ENCODE results near the gene S100A14. TPM values are rescaled to one million over a fixed set of nuclear protein-coding genes. Genes with fewer than 3 reads are reported as not detected.
A peak's percentile ranks its signal among the peaks of the same experiment; 100 is the strongest.

S100A14 gene
- polyA plus RNA-seq, 1 experiment: not detected

- DNase-seq (ENCODE audit: low read depth): no peak
- POLR2A ChIA-PET: interaction anchor here (0.5 to 3.5 kb wide), 4 partner anchors 9 to 61 kb away, joined by 3 to 20 read pairs (median 8); partner anchors contain the start of genes CHTOP and S100A13
- TF ChIP-seq CTCF (IDR thresholded peaks at IDR 0.05; ENCODE audit: insufficient read depth, low read depth, low read length): no peak
- Histone ChIP-seq H3K4me3 (ENCODE audit: low read depth, low read length) (peak within 1 kb of the TSS; percentile 72), H3K27me3 (ENCODE audit: control insufficient read depth, insufficient read depth, low read length) (no peaks in the 10 kb centered on the region), H3K36me3 (ENCODE audit: control insufficient read depth, insufficient read depth, low read length) (peaks cover 3% of the 10 kb centered on the region)
- CTCF ChIA-PET: interaction anchor here (0.9 to 11.6 kb wide), 7 partner anchors 9 to 147 kb away, joined by 3 to 194 read pairs (median 6); partner anchors contain the start of genes S100A1 and S100A13
These were observed 3.3 kb downstream of the S100A14 start, which contains the start of gene S100A16 for GRCh38 chr1:153612755-153613331. S100A16 (minus strand) TSS chr1:153613137; CDS start chr1:153608151, 4,986 bp downstream.

GRCh38 chr1:153612111-153612754 lies 3.9 kb downstream of the S100A14 start:
- ChIA-PET CTCF (interaction anchor here (0.9 to 11.6 kb wide), 8 partner anchors 8 to 146 kb away, joined by 3 to 194 read pairs (median 6); partner anchors contain the start of genes S100A1 and S100A13), POLR2A (interaction anchor here (0.5 to 3.5 kb wide), 4 partner anchors 9 to 61 kb away, joined by 3 to 20 read pairs (median 8); partner anchors contain the start of genes CHTOP and S100A13)
- H3K27me3 ChIP-seq (ENCODE audit: control insufficient read depth, insufficient read depth, low read length): no peaks in the 10 kb centered on the region
- DNase-seq (ENCODE audit: low read depth): no peak
- H3K4me3 ChIP-seq (ENCODE audit: low read depth, low read length): peak overlapping the region; percentile 72
- H3K36me3 ChIP-seq (ENCODE audit: control insufficient read depth, insufficient read depth, low read length): peaks cover 8% of the 10 kb centered on the region
- TF ChIP-seq CTCF (IDR thresholded peaks at IDR 0.05; ENCODE audit: insufficient read depth, low read depth, low read length): no peak

- Histone ChIP-seq H3K4me3 (ENCODE audit: low read depth, low read length) (peak overlapping the region; percentile 72), H3K27me3 (ENCODE audit: control insufficient read depth, insufficient read depth, low read length) (no peaks in the 10 kb centered on the region), H3K36me3 (ENCODE audit: control insufficient read depth, insufficient read depth, low read length) (peaks cover 17% of the 10 kb centered on the region)
- DNase-seq (ENCODE audit: low read depth): no peak
- TF ChIP-seq CTCF (IDR thresholded peaks at IDR 0.05; ENCODE audit: insufficient read depth, low read depth, low read length): no peak
- ChIA-PET CTCF (interaction anchor here (1.0 to 11.6 kb wide), 8 partner anchors 8 to 101 kb away, joined by 3 to 194 read pairs (median 6); partner anchors contain the start of genes S100A1 and S100A13), POLR2A (interaction anchor here (3.5 kb wide), 1 partner anchor 16 kb away, joined by 20 read pairs; the partner anchor contains the start of gene S100A13)
These were observed 4.8 kb downstream of the S100A14 start for GRCh38 chr1:153611356-153611755.

GRCh38 chr1:153610811-153611301 lies 5.3 kb downstream of the S100A14 start:
- Histone ChIP-seq H3K4me3 (ENCODE audit: low read depth, low read length) (peak overlapping the region; percentile 72), H3K27me3 (ENCODE audit: control insufficient read depth, insufficient read depth, low read length) (no peaks in the 10 kb centered on the region), H3K36me3 (ENCODE audit: control insufficient read depth, insufficient read depth, low read length) (peaks cover 19% of the 10 kb centered on the region)
- no peak for DNase-seq (ENCODE audit: low read depth)
- ChIA-PET CTCF (interaction anchor here (1.0 to 11.6 kb wide), 6 partner anchors 9 to 100 kb away, joined by 3 to 194 read pairs (median 6); partner anchors contain the start of genes CHTOP, S100A1 and S100A13), POLR2A (interaction anchor here (0.7 to 3.5 kb wide), 3 partner anchors 16 to 32 kb away, joined by 3 to 20 read pairs (median 3); partner anchors contain the start of gene S100A13)
- no peak for TF ChIP-seq CTCF (IDR thresholded peaks at IDR 0.05; ENCODE audit: insufficient read depth, low read depth, low read length)

Measured in BJ (cell line).